PC-3 (cell line): ENCODE data around the gene NEO1. TPM values are rescaled to one million over a fixed set of nuclear protein-coding genes. Genes with fewer than 3 reads are reported as not detected.

Experiments used
- ATAC-seq: fragments of 200-7000 bp; cut with Tn5 transposase; 2 replicates; pipeline ENCODE4 v1.9.1; 2020; ENCODE audit warnings: mild to moderate bottlenecking, moderate library complexity
- BruUV-seq: library from RNA; stranded (reverse); fragments of 400-500 nt; replicated peaks from 2 replicates; lab custom pipeline; 2021; lab: Mats Ljungman, UMichigan
- CTCF ChIA-PET: fragments of 300-600 bp; sonication (Branson Sonifier 250); formaldehyde crosslinking; loops from one replicate; lab custom pipeline; 2022; ENCODE audit warnings: antibody characterized with exemption; lab: Charles Lee
- POLR2A ChIA-PET: fragments of 300-600 bp; sonication (Branson Sonifier 250); formaldehyde crosslinking; loops from one replicate; lab custom pipeline; 2022; ENCODE audit warnings: antibody characterized with exemption; ENCODE audit not compliant: unreplicated experiment; lab: Charles Lee
- DNase-seq: peaks from one replicate; pipeline ENCODE4 v3.0.0-alpha.2; 2015
- H2AFZ ChIP-seq: fragments of 300-600 bp; sonication (generic); 2 replicates; pipeline ENCODE4 v1.6.0; 2016; ENCODE audit warnings: antibody characterized with exemption, low read length
- H3F3A ChIP-seq: fragments of 300-600 bp; sonication (generic); one replicate; pipeline ENCODE4 v1.6.0; 2017; ENCODE audit warnings: antibody characterized with exemption, low read length, control low read depth, mild to moderate bottlenecking; ENCODE audit not compliant: unreplicated experiment
- H3K27ac ChIP-seq: fragments of 300-600 bp; sonication (generic); 2 replicates; pipeline ENCODE4 v1.5.1; 2016; ENCODE audit warnings: mild to moderate bottlenecking, low read length
- H3K27me3 ChIP-seq: fragments of 300-600 bp; sonication (generic); 2 replicates; pipeline ENCODE4 v1.6.1; 2016; ENCODE audit warnings: low read length, mixed read lengths
- H3K36me3 ChIP-seq: fragments of 300-600 bp; sonication (generic); 2 replicates; pipeline ENCODE4 v1.6.1; 2016; ENCODE audit warnings: low read depth, mixed run types, low read length, mixed read lengths
- H3K4me1 ChIP-seq: fragments of 300-600 bp; sonication (generic); 2 replicates; pipeline ENCODE4 v1.5.1; 2016; ENCODE audit warnings: low read length; ENCODE audit not compliant: insufficient read depth
- H3K4me2 ChIP-seq: fragments of 300-600 bp; sonication (generic); 2 replicates; pipeline ENCODE4 v1.6.0; 2016; ENCODE audit warnings: low read length
- H3K4me3 ChIP-seq: fragments of 300-600 bp; sonication (generic); 2 replicates; pipeline ENCODE4 v1.5.1; 2016; ENCODE audit warnings: mild to moderate bottlenecking, low read length, mixed read lengths
- H3K79me2 ChIP-seq: fragments of 300-600 bp; sonication (generic); 2 replicates; pipeline ENCODE4 v1.6.1; 2017; ENCODE audit warnings: low read length, mixed read lengths
- H3K9ac ChIP-seq: fragments of 300-600 bp; sonication (generic); 2 replicates; pipeline ENCODE4 v1.6.0; 2016; ENCODE audit warnings: mild to moderate bottlenecking, low read length
- H3K9me2 ChIP-seq: fragments of 300-600 bp; sonication (generic); replicated peaks from 2 replicates; pipeline ENCODE4 v1.6.1; 2016; ENCODE audit warnings: mixed run types, low read length, mixed read lengths
- H3K9me3 ChIP-seq: fragments of 300-600 bp; sonication (generic); 2 replicates; pipeline ENCODE4 v1.6.1; 2016; ENCODE audit warnings: low read length, mixed read lengths
- H4K20me1 ChIP-seq: fragments of 300-600 bp; sonication (generic); 2 replicates; pipeline ENCODE4 v1.6.1; 2016; ENCODE audit warnings: low read length, mixed read lengths
- EZH2 ChIP-seq: fragments of 300-600 bp; sonication (generic); IDR thresholded peaks from one replicate; pipeline ENCODE4 v1.6.1; 2017; ENCODE audit warnings: antibody characterized with exemption, mild to moderate bottlenecking, low read length; ENCODE audit not compliant: unreplicated experiment
- EZH2phosphoT487 ChIP-seq: fragments of 300-600 bp; sonication (generic); IDR thresholded peaks from 2 replicates; pipeline ENCODE4 v1.6.1; 2018; ENCODE audit warnings: mild to moderate bottlenecking, antibody characterized with exemption, low read length, borderline replicate concordance
- intact Hi-C: fragments of 100-400 bp; cut with micrococcal nuclease; formaldehyde crosslinking; loops from 2 replicates; pipeline ENCODE4 v1.9.0; 2023
- total RNA-seq: library from RNA; depleted of rRNA; stranded (reverse); fragments of >200 nt; gene quantifications from 2 replicates; pipeline ENCODE4 v1.2.3, GENCODE V29; 2014
- TF ChIP-seq, protein P1 (sequence below): fragments of 300-600 bp; sonication (generic); conservative IDR thresholded peaks from 2 replicates; pipeline ENCODE4 v1.5.1; 2017; ENCODE audit warnings: antibody characterized with exemption, low read depth, mild to moderate bottlenecking, low read length

Gene NEO1
- total RNA-seq, 1 experiment from 2014 or later, result 1.2 TPM

GRCh38 chr15:73345658-73346057 lies 293.4 kb downstream of the NEO1 start:
- ATAC-seq, result no peak
- Histone ChIP-seq H3F3A (no peaks in the 10 kb centered on the region), H3K27ac (no peak overlapping the region), H3K4me2 (no peak overlapping the region), H3K79me2 (no peaks in the 10 kb centered on the region), H3K4me3 (no peak overlapping the region), H3K4me1 (no peaks in the 10 kb centered on the region), H3K9me3 (no peaks in the 10 kb centered on the region), H3K27me3 (peaks cover 10% of the 10 kb centered on the region; the same call in 1 of the 2 replicates), H3K9ac (no peak overlapping the region), H3K36me3 (no peaks in the 10 kb centered on the region), H3K9me2 (no peaks in the 10 kb centered on the region), H2AFZ (no peak overlapping the region), H4K20me1 (no peaks in the 10 kb centered on the region)
- intact Hi-C loops, result no loop called here
- BruUV-seq, result no TSS peak
- CTCF ChIA-PET, result no interaction called here
- TF ChIP-seq EZH2 (no peak), EZH2phosphoT487 (no peak)
- TF ChIP-seq, protein P1, sequence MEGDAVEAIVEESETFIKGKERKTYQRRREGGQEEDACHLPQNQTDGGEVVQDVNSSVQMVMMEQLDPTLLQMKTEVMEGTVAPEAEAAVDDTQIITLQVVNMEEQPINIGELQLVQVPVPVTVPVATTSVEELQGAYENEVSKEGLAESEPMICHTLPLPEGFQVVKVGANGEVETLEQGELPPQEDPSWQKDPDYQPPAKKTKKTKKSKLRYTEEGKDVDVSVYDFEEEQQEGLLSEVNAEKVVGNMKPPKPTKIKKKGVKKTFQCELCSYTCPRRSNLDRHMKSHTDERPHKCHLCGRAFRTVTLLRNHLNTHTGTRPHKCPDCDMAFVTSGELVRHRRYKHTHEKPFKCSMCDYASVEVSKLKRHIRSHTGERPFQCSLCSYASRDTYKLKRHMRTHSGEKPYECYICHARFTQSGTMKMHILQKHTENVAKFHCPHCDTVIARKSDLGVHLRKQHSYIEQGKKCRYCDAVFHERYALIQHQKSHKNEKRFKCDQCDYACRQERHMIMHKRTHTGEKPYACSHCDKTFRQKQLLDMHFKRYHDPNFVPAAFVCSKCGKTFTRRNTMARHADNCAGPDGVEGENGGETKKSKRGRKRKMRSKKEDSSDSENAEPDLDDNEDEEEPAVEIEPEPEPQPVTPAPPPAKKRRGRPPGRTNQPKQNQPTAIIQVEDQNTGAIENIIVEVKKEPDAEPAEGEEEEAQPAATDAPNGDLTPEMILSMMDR, result no peak
- no peak for DNase-seq
- POLR2A ChIA-PET, result no interaction called here

DNA sequence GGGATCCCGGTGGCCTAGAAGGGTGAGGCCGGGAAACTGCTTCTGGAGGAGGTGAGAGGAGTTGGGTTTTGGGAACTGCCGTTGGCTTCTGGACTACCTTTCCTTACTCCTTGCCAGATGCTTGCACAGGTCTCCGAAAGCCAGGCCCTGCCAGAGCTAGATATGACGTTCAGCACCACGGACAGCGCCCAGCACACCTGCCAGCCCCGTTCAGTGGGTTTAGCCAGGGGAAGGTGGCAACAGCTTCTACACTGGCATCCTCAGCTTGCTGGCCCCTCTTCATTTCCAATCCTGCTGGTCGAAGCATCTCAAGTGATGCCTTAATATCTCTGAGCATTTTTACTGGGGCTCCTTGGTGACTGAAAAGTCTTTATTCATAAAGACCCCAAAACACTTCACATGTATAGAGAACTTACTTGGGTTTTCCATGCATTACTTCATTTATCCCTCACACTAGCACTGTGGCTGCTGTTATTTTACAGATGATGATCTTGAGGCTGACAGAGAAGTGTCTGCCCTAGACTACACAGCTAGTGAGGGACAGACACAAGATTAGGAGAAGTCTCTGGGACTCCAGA lies 294.6 kb downstream of the NEO1 start:
- ATAC-seq, result peak; percentile 54; the same call in 1 of the 2 replicates
- intact Hi-C loops, result no loop called here
- no peak overlapping the region for H2AFZ ChIP-seq
- H3K27ac ChIP-seq, result no peak overlapping the region
- peaks cover 22% of the 10 kb centered on the region for H3K27me3 ChIP-seq
- no TSS peak for BruUV-seq
- peak; percentile 73 for DNase-seq
- CTCF ChIA-PET, result no interaction called here
- no peak overlapping the region for H3K4me3 ChIP-seq
- TF ChIP-seq, protein P1, result no peak
- TF ChIP-seq EZH2phosphoT487, result no peak
- no peaks in the 10 kb centered on the region for H3K9me3 ChIP-seq
- H3K9ac ChIP-seq, result no peak overlapping the region
- H3F3A ChIP-seq, result no peaks in the 10 kb centered on the region
- no peaks in the 10 kb centered on the region for H3K4me1 ChIP-seq
- POLR2A ChIA-PET, result no interaction called here
- no peaks in the 10 kb centered on the region for H3K36me3 ChIP-seq
- no peaks in the 10 kb centered on the region for H3K79me2 ChIP-seq
- H3K4me2 ChIP-seq, result no peak overlapping the region
- no peaks in the 10 kb centered on the region for H4K20me1 ChIP-seq
- H3K9me2 ChIP-seq, result no peaks in the 10 kb centered on the region

GRCh38 chr15:73349191-73349590 lies 296.9 kb downstream of the NEO1 start:
- no peaks in the 10 kb centered on the region for H3K79me2 ChIP-seq
- H3K27ac ChIP-seq, result no peak overlapping the region
- H3K27me3 ChIP-seq, result peaks cover 40% of the 10 kb centered on the region
- no peak overlapping the region for H2AFZ ChIP-seq
- no TSS peak for BruUV-seq
- no peak for TF ChIP-seq EZH2phosphoT487
- TF ChIP-seq, protein P1, result no peak
- no peak for TF ChIP-seq EZH2
- intact Hi-C loops, result no loop called here
- H3K4me2 ChIP-seq, result no peak overlapping the region
- H3K9ac ChIP-seq, result no peak overlapping the region
- POLR2A ChIA-PET, result no interaction called here
- no peaks in the 10 kb centered on the region for H3K36me3 ChIP-seq
- no peaks in the 10 kb centered on the region for H3K9me2 ChIP-seq
- no peaks in the 10 kb centered on the region for H3K9me3 ChIP-seq
- H3K4me3 ChIP-seq, result no peak overlapping the region
- no peaks in the 10 kb centered on the region for H3K4me1 ChIP-seq
- DNase-seq (no peak), ATAC-seq (no peak)
- CTCF ChIA-PET, result no interaction called here
- H3F3A ChIP-seq, result no peaks in the 10 kb centered on the region
- no peaks in the 10 kb centered on the region for H4K20me1 ChIP-seq
